GM13976 (cell line): ENCODE measurements around the gene GALNT18.

Source experiments
- DNase-seq: peaks from one replicate; pipeline ENCODE4 v3.0.0; 2012; ENCODE audit warnings: low spot score
- CTCF ChIP-seq: IDR thresholded peaks from 2 replicates; pipeline ENCODE4 v1.5.1; 2012; ENCODE audit warnings: borderline replicate concordance, mild to moderate bottlenecking; ENCODE audit not compliant: insufficient read depth; ENCODE audit errors: extremely low read depth, missing control alignments, control extremely low read depth
- in situ Hi-C: fragments of 300-500 bp; cut with MboI; formaldehyde crosslinking; loops from one replicate; pipeline ENCODE4 v1.12.0; 2022; ENCODE audit warnings: low sequenced_read_pairs, mixed read lengths, inconsistent platforms; ENCODE audit not compliant: unreplicated experiment

Gene GALNT18

GRCh38 chr11:11525283-11525682 is 96.5 kb downstream of the GALNT18 start:
- no peak for DNase-seq
- in situ Hi-C loops, result no loop called here
- TF ChIP-seq CTCF, result no peak

DNA sequence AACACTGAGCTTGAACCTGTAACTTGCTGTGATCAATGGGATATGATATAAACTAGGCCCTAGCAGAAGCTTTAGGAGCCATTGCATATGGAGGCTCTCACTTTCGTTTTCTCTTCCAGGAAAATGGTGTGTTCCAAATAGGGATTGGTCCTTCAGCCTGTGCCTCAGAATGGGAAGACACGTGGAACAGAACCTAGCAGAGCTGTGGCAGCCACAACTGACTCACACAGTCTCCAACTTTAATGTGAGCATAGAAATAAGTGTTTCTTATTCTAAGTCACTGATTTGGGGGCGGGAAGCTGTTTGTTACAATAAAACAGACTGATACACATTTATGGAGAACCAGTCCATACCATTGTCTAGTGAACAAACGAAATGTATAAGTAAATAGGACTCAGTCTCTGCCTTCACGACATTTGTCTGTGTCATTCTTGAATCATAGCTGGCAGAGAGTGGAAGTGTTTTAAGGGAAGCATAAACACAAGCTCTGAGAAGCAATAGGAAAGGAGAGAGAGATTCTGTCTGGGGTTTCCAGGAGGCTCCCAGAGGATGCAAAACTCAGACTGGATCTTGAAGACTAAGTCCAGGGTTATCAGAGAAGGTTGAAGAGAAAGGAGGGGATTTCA is 97.3 kb downstream of the GALNT18 start:
- TF ChIP-seq CTCF, result no peak
- in situ Hi-C loops, result no loop called here
- no peak for DNase-seq

DNA sequence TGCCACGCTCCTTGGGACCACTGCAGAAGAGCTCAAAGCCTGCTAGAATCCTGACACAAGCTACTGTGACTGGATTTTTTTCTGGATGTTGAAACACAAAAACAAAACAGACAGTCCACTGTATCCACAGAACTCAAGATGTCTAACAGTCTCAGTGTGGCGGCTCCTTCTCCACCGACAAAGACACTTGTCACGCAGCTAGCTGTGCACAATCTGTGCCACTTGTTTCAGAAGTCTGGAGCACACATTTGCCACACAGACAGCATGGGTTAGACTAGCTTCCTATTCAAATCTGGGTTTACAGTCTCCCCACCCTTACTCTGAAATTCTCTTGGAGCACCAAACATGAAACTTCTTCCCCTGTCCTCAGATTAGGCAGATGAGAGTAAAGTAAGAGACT is 99.2 kb downstream of the GALNT18 start:
- in situ Hi-C loops, result no loop called here
- DNase-seq, result no peak
- TF ChIP-seq CTCF, result no peak

DNA sequence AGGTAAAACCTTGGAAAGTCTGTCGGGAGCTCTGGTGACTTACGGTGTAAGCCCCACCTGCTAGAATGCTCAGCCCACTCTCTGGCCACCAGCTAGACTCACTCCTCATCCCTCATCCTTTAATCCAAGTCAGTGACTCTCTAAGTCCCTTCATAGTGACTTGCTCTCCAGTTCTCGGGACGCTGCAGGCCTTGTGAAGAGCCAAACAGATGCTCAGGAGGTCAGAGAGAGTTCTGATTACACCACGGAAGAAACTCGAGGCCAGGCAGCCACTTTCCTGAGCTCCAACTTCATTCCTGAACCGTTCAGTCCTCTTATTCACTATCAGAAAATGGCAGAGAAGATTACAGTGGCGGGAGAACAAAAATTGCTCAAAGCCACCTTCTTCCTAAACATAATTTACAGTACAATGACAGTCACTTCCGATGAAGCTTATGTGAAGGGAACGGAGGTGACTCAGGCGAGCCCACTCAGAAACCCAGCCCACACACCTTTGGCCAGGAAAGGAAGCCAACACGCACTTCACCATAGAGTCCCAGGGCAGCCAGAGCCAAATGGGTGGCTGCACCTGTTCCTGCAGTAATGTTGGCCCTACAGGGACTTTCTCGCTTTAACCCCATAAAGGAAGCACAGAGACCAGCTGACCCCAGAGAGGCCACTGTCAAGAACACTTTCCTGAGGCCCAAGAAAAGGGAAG is 100.4 kb downstream of the GALNT18 start:
- no peak for TF ChIP-seq CTCF
- in situ Hi-C loops, result no loop called here
- DNase-seq, result peak; percentile 47

DNA sequence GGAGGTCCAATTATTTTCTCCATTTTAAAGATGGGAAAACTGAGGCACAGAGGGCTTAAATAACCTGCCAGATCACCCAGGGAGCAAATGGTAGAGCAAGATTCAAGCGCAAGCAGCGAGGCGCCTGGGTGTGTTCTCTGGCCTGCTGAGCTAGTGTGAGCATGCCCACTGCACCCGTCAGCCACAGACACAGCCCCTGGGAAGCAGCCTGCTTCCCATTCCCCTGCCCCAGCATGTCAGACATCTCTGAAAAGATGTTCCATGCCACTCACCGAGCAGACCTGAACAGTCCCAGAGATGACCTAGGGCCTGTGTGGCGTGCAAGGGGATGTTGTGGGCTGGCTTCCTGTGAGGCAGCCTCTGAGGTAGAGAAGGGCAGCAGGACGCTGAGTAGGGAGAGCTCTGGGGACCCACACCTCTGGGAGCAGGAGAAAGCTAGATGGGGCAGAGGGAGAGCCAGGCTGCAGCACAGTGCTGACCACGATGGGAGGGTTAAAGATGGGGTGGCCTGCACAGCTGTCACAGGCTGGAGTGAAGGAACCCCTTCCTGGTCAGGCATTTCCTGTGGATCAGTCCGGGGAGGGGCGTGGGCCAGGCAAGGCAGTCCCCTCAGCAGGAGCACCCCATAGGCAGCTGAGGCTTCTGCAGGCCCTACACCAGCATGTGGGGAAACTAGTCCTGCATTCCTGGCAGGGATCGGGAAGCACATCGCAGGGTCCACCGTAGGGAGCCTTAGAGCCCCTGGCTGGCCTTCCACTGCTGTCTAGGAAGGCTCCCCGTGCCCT is 101.4 kb downstream of the GALNT18 start:
- TF ChIP-seq CTCF, result no peak
- no peak for DNase-seq
- in situ Hi-C loops, result no loop called here

DNA sequence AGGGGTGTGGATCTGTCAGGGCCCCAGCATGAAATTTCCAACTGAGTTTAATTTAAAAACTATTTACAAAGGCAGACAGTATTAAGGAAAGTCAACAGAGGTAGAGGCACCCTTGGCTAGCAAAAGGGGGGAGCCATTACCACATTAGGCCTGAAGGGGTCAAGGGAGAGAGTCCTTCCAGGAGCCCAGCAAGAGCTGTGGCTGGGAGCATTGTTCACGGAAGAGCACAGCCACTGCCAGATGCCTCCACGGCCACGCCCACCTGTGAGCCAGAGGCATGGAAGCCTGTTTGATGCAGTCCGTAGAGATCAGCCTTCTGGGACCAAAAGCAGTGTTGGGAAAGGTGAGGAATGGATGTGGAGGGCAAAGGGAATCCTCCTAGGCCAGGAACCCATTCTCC is 102.6 kb downstream of the GALNT18 start:
- in situ Hi-C loops, result no loop called here
- no peak for TF ChIP-seq CTCF
- no peak for DNase-seq
